CD4-positive, alpha-beta T cell (primary cell): ENCODE results near the gene GPR156. TPM values are rescaled to one million over a fixed set of nuclear protein-coding genes. Genes with fewer than 3 reads are reported as not detected.

ENCODE experiments used
- ATAC-seq: fragments of 200-7000 bp; cut with Tn5 transposase; one replicate; pipeline ENCODE4 v1.10.0; 2022; ENCODE audit warnings: mild to moderate bottlenecking; ENCODE audit not compliant: poor library complexity
- CTCF ChIA-PET: fragments of 350-600 bp; sonication (Branson Sonifier 250); formaldehyde crosslinking; loops from one replicate; lab custom pipeline; 2021; ENCODE audit warnings: antibody characterized with exemption, inconsistent platforms; lab: Charles Lee
- POLR2A ChIA-PET: fragments of 350-600 bp; sonication (Branson Sonifier 250); formaldehyde crosslinking; loops from one replicate; lab custom pipeline; 2021; ENCODE audit warnings: antibody characterized with exemption, inconsistent platforms; lab: Charles Lee
- DNase-seq, 14 experiments: peaks; one replicate each; pipeline ENCODE4 v3.0.0-alpha.2; 2013 to 2020; ENCODE audit warnings: mixed read lengths in 2 of 14
- H3K27ac ChIP-seq, 2 donors: one replicate each; pipeline versions ENCODE4 v1.5.1 to v1.7.0; 2013; ENCODE audit warnings: low read length in 2 of 2, low read depth in 1 of 2, mild to moderate bottlenecking in 1 of 2
- H3K27me3 ChIP-seq, 2 experiments: 1 replicate in 1 of 2; 2 replicates in 1 of 2; pipeline versions ENCODE4 v1.6.1 to v1.7.0; 2013; ENCODE audit warnings: low read length in 2 of 2, control low read depth in 1 of 2, mild to moderate bottlenecking in 1 of 2, moderate library complexity in 1 of 2; ENCODE audit not compliant: insufficient read depth in 2 of 2, control insufficient read depth in 1 of 2
- H3K36me3 ChIP-seq: one replicate; pipeline ENCODE4 v1.6.1; 2013; ENCODE audit warnings: low read length, control low read depth; ENCODE audit not compliant: insufficient read depth
- H3K4me1 ChIP-seq: one replicate; pipeline ENCODE4 v1.6.1; 2013; ENCODE audit warnings: low read length, control low read depth; ENCODE audit not compliant: insufficient read depth
- H3K4me3 ChIP-seq: one replicate; pipeline ENCODE4 v1.5.1; 2013; ENCODE audit warnings: mild to moderate bottlenecking, low read length, moderate library complexity
- H3K9me3 ChIP-seq, 2 experiments: 1 replicate in 1 of 2; 2 replicates in 1 of 2; pipeline versions ENCODE4 v1.6.1 to v1.7.0; 2013; ENCODE audit warnings: low read length in 2 of 2, mild to moderate bottlenecking in 2 of 2, control low read depth in 1 of 2, moderate library complexity in 1 of 2; ENCODE audit not compliant: control insufficient read depth in 1 of 2, insufficient read depth in 1 of 2
- H3K27ac Mint-ChIP-seq: one replicate; pipeline ENCODE4 v1.8.0; 2020; ENCODE audit warnings: mixed read lengths
- H3K27me3 Mint-ChIP-seq: one replicate; pipeline ENCODE4 v1.8.0; 2021; ENCODE audit warnings: mixed read lengths
- H3K36me3 Mint-ChIP-seq: one replicate; pipeline ENCODE4 v1.8.0; 2021; ENCODE audit warnings: low read depth, mixed read lengths
- H3K4me1 Mint-ChIP-seq: one replicate; pipeline ENCODE4 v1.8.0; 2021; ENCODE audit warnings: low read depth, mixed read lengths
- H3K4me3 Mint-ChIP-seq: one replicate; pipeline ENCODE4 v1.8.0; 2020; ENCODE audit warnings: mild to moderate bottlenecking, mixed read lengths
- H3K9me3 Mint-ChIP-seq: one replicate; pipeline ENCODE4 v1.8.0; 2020; ENCODE audit warnings: mixed read lengths
- CTCF ChIP-seq: fragments of 200-600 bp; IDR thresholded peaks from one replicate; pipeline ENCODE4 v1.8.0; 2022; ENCODE audit warnings: antibody characterized with exemption, mild to moderate bottlenecking
- intact Hi-C, 2 experiments: fragments of 100-400 bp; cut with DNase I in 1 of 2; cut with micrococcal nuclease in 1 of 2; formaldehyde crosslinking; loops; one replicate each; pipeline versions ENCODE4 v1.15.1 to v1.9.0; 2023 to 2025; cut with DNase I, micrococcal nuclease
- total RNA-seq, 174 experiments: library from RNA in 2 of 174; stranded (reverse) in 2 of 174; gene quantifications; one replicate each; pipeline ENCODE4 v1.2.3 and lab custom pipeline; 2021 to 2026

The GPR156 gene
- total RNA-seq, 2 experiments from 2014 or later, result 0.17 to 0.27 TPM

- Histone ChIP-seq H3K36me3 (no peaks in the 10 kb centered on the region), H3K27ac (no peak overlapping the region), H3K9me3 (no peaks in the 10 kb centered on the region), H3K27me3 (no peaks in the 10 kb centered on the region), H3K4me3 (no peak overlapping the region), H3K4me1 (no peaks in the 10 kb centered on the region)
- ChIA-PET CTCF (interaction anchor here (1.5 kb wide), 1 partner anchor 9 kb away, joined by 4 read pairs; no protein-coding TSS in a partner anchor), POLR2A (no interaction called here)
- Mint-ChIP-seq H3K27me3 (no peaks in the 10 kb centered on the region), H3K9me3 (no peaks in the 10 kb centered on the region), H3K27ac (no peak overlapping the region), H3K4me3 (no peak overlapping the region), H3K4me1 (no peaks in the 10 kb centered on the region), H3K36me3 (no peaks in the 10 kb centered on the region)
- ATAC-seq, result no peak
- intact Hi-C loops, result loop anchor here in 1 of 2 experiments (5.0 kb wide), 1 partner anchor 305 kb away; no protein-coding TSS in a partner anchor
- no peak for DNase-seq
- TF ChIP-seq CTCF, result no peak
Observed at GRCh38 chr3:120196812-120197211, 88.2 kb downstream of the GPR156 start.

GRCh38 chr3:120196333-120196732 is 88.7 kb downstream of the GPR156 start:
- no peaks in the 10 kb centered on the region for H3K4me1 ChIP-seq
- TF ChIP-seq CTCF, result no peak
- H3K27me3 ChIP-seq, result no peaks in the 10 kb centered on the region
- H3K27ac ChIP-seq, result no peak overlapping the region
- Mint-ChIP-seq H3K4me1 (no peaks in the 10 kb centered on the region), H3K27me3 (no peaks in the 10 kb centered on the region), H3K4me3 (no peak overlapping the region), H3K27ac (no peak overlapping the region), H3K9me3 (no peaks in the 10 kb centered on the region), H3K36me3 (no peaks in the 10 kb centered on the region)
- no peak for DNase-seq
- CTCF ChIA-PET, result no interaction called here
- POLR2A ChIA-PET, result no interaction called here
- no peak for ATAC-seq
- H3K4me3 ChIP-seq, result no peak overlapping the region
- H3K9me3 ChIP-seq, result no peaks in the 10 kb centered on the region
- intact Hi-C loops, result loop anchor here in 1 of 2 experiments (5.0 kb wide), 1 partner anchor 304 kb away; no protein-coding TSS in a partner anchor
- no peaks in the 10 kb centered on the region for H3K36me3 ChIP-seq

GRCh38 chr3:120193554-120193953 is 91.5 kb downstream of the GPR156 start:
- POLR2A ChIA-PET, result no interaction called here
- CTCF ChIA-PET, result no interaction called here
- Histone ChIP-seq H3K9me3 (no peaks in the 10 kb centered on the region), H3K27me3 (no peaks in the 10 kb centered on the region), H3K4me1 (no peaks in the 10 kb centered on the region), H3K27ac (no peak overlapping the region), H3K4me3 (no peak overlapping the region), H3K36me3 (no peaks in the 10 kb centered on the region)
- H3K4me1 Mint-ChIP-seq, result no peaks in the 10 kb centered on the region
- H3K27ac Mint-ChIP-seq, result no peak overlapping the region
- TF ChIP-seq CTCF, result no peak
- intact Hi-C loops, result no loop called here
- ATAC-seq, result no peak
- no peaks in the 10 kb centered on the region for H3K27me3 Mint-ChIP-seq
- no peak overlapping the region for H3K4me3 Mint-ChIP-seq
- H3K9me3 Mint-ChIP-seq, result no peaks in the 10 kb centered on the region
- no peak for DNase-seq
- no peaks in the 10 kb centered on the region for H3K36me3 Mint-ChIP-seq
